HEK293 (cell line): ENCODE results near the gene USP33.

Experiments used
- CTCF ChIA-PET: fragments of 350-600 bp; formaldehyde crosslinking; extraction: SDS; loops from one replicate; lab custom pipeline; 2021; ENCODE audit warnings: antibody characterized with exemption; lab: Yijun Ruan, JAX
- POLR2A ChIA-PET: fragments of 300-600 bp; formaldehyde crosslinking; extraction: SDS; loops from one replicate; lab custom pipeline; 2020; ENCODE audit warnings: antibody characterized with exemption, inconsistent platforms; lab: Yijun Ruan, JAX
- H3K27ac ChIP-seq: fragments of 200-500 bp; sonication (Bioruptor generic); 2 replicates; pipeline ENCODE4 v1.5.1; 2014; ENCODE audit warnings: low read depth, low read length, control low read depth, inconsistent platforms; ENCODE audit errors: extremely low read depth
- H3K36me3 ChIP-seq, 2 experiments: fragments of 200-500 bp in 1 of 2; sonication (Bioruptor generic) in 1 of 2; 1 replicate in 1 of 2; 2 replicates in 1 of 2; pipeline ENCODE4 v1.5.1; 2014 to 2017; ENCODE audit warnings: inconsistent platforms in 2 of 2, low read length in 2 of 2; ENCODE audit not compliant: control insufficient read depth in 2 of 2, insufficient read depth in 1 of 2
- H3K4me1 ChIP-seq: fragments of 200-500 bp; sonication (Bioruptor generic); 2 replicates; pipeline ENCODE4 v1.5.1; 2014; ENCODE audit warnings: mild to moderate bottlenecking, low read length, inconsistent platforms; ENCODE audit not compliant: control insufficient read depth, insufficient read depth
- H3K4me3 ChIP-seq: 2 replicates; pipeline ENCODE4 v1.5.1; 2011; ENCODE audit warnings: low read depth, mild to moderate bottlenecking, control low read depth, low read length, moderate library complexity
- H3K9me3 ChIP-seq: fragments of 200-500 bp; sonication (Bioruptor generic); 2 replicates; pipeline ENCODE4 v1.5.1; 2014; ENCODE audit warnings: low read depth, low read length, inconsistent platforms; ENCODE audit not compliant: control insufficient read depth, insufficient read depth
- BCL11A ChIP-seq: fragments of 450-650 bp; formaldehyde crosslinking; IDR thresholded peaks from 2 replicates; pipeline ENCODE4 v1.5.1; 2016; ENCODE audit warnings: low read depth, missing biosample characterization, missing genetic modification characterization
- HOXD13 ChIP-seq: sonication (generic); formaldehyde crosslinking; IDR thresholded peaks from 2 replicates; pipeline ENCODE4 v1.8.0; 2022; ENCODE audit warnings: missing genetic modification reagents, borderline replicate concordance
- KLF8 ChIP-seq: fragments of 450-650 bp; formaldehyde crosslinking; IDR thresholded peaks from 2 replicates; pipeline ENCODE4 v1.5.1; 2016; ENCODE audit warnings: missing biosample characterization, missing genetic modification characterization
- PATZ1 ChIP-seq: fragments of 450-650 bp; formaldehyde crosslinking; IDR thresholded peaks from 2 replicates; pipeline ENCODE4 v1.5.1; 2016; ENCODE audit warnings: missing biosample characterization, missing genetic modification characterization
- YY1 ChIP-seq: fragments of 450-650 bp; formaldehyde crosslinking; IDR thresholded peaks from 2 replicates; pipeline ENCODE4 v1.5.1; 2018; ENCODE audit warnings: missing biosample characterization, missing genetic modification characterization
- ZBTB8A ChIP-seq: fragments of 450-650 bp; formaldehyde crosslinking; IDR thresholded peaks from 2 replicates; pipeline ENCODE4 v1.5.1; 2016; ENCODE audit warnings: missing biosample characterization, missing genetic modification characterization
- ZFP69B ChIP-seq: fragments of 450-650 bp; formaldehyde crosslinking; IDR thresholded peaks from 2 replicates; pipeline ENCODE4 v1.5.1; 2016; ENCODE audit warnings: missing biosample characterization, missing genetic modification characterization
- ZNF155 ChIP-seq: fragments of 450-650 bp; formaldehyde crosslinking; IDR thresholded peaks from 2 replicates; pipeline ENCODE4 v1.5.1; 2016; ENCODE audit warnings: missing biosample characterization, missing genetic modification characterization
- ZNF157 ChIP-seq: fragments of 450-650 bp; formaldehyde crosslinking; IDR thresholded peaks from 2 replicates; pipeline ENCODE4 v1.5.1; 2016; ENCODE audit warnings: missing biosample characterization, missing genetic modification characterization
- ZNF19 ChIP-seq: fragments of 450-650 bp; formaldehyde crosslinking; IDR thresholded peaks from 2 replicates; pipeline ENCODE4; 2016; ENCODE audit warnings: missing biosample characterization, missing genetic modification characterization, low read depth
- ZNF2 ChIP-seq: fragments of 450-650 bp; formaldehyde crosslinking; IDR thresholded peaks from 2 replicates; pipeline ENCODE4 v1.5.1; 2016; ENCODE audit warnings: missing biosample characterization, missing genetic modification characterization
- ZNF214 ChIP-seq: fragments of 450-650 bp; formaldehyde crosslinking; IDR thresholded peaks from 2 replicates; pipeline ENCODE4 v1.5.1; 2017; ENCODE audit warnings: missing biosample characterization, mild to moderate bottlenecking, missing genetic modification characterization, borderline replicate concordance
- ZNF23 ChIP-seq: fragments of 450-650 bp; formaldehyde crosslinking; IDR thresholded peaks from 2 replicates; pipeline ENCODE4 v1.5.1; 2016; ENCODE audit warnings: missing biosample characterization, missing genetic modification characterization, borderline replicate concordance
- ZNF48 ChIP-seq: fragments of 450-650 bp; formaldehyde crosslinking; IDR thresholded peaks from 2 replicates; pipeline ENCODE4 v1.5.1; 2016; ENCODE audit warnings: missing biosample characterization, missing genetic modification characterization
- ZNF549 ChIP-seq: fragments of 450-650 bp; IDR thresholded peaks from 2 replicates; pipeline ENCODE4 v1.5.1; 2018; ENCODE audit warnings: missing biosample characterization, missing genetic modification characterization, mild to moderate bottlenecking, inconsistent platforms, moderate library complexity
- ZNF555 ChIP-seq: fragments of 450-650 bp; formaldehyde crosslinking; conservative IDR thresholded peaks from 2 replicates; pipeline ENCODE4 v1.5.1; 2017; ENCODE audit warnings: missing biosample characterization, mild to moderate bottlenecking, missing genetic modification characterization, inconsistent platforms
- ZNF571 ChIP-seq: fragments of 450-650 bp; formaldehyde crosslinking; IDR thresholded peaks from 2 replicates; pipeline ENCODE4 v1.5.0; 2017; ENCODE audit warnings: missing biosample characterization, missing genetic modification characterization
- ZNF624 ChIP-seq: fragments of 450-650 bp; formaldehyde crosslinking; IDR thresholded peaks from 2 replicates; pipeline ENCODE4 v1.5.1; 2017; ENCODE audit warnings: missing biosample characterization, missing genetic modification characterization
- ZNF670 ChIP-seq: fragments of 450-650 bp; formaldehyde crosslinking; IDR thresholded peaks from 2 replicates; pipeline ENCODE4 v1.5.1; 2016; ENCODE audit warnings: missing biosample characterization, missing genetic modification characterization, low read depth
- ZNF677 ChIP-seq: fragments of 450-650 bp; IDR thresholded peaks from 2 replicates; pipeline ENCODE4 v1.5.0; 2018; ENCODE audit warnings: missing biosample characterization, mild to moderate bottlenecking, missing genetic modification characterization, moderate library complexity
- ZNF785 ChIP-seq: fragments of 450-650 bp; formaldehyde crosslinking; IDR thresholded peaks from 2 replicates; pipeline ENCODE4 v1.5.1; 2016; ENCODE audit warnings: missing biosample characterization, missing genetic modification characterization
- ZNF791 ChIP-seq: fragments of 450-650 bp; formaldehyde crosslinking; IDR thresholded peaks from 2 replicates; pipeline ENCODE4 v1.5.1; 2016; ENCODE audit warnings: missing biosample characterization, missing genetic modification characterization
- ZSCAN23 ChIP-seq: fragments of 450-650 bp; formaldehyde crosslinking; IDR thresholded peaks from 2 replicates; pipeline ENCODE4 v1.5.1; 2016; ENCODE audit warnings: missing biosample characterization, missing genetic modification characterization
- ZXDB ChIP-seq: fragments of 450-650 bp; formaldehyde crosslinking; IDR thresholded peaks from 2 replicates; pipeline ENCODE4 v1.5.1; 2016; ENCODE audit warnings: missing biosample characterization, missing genetic modification characterization
- TF ChIP-seq, protein P1 (sequence below): fragments of 450-650 bp; formaldehyde crosslinking; IDR thresholded peaks from 2 replicates; pipeline ENCODE4 v1.5.1; 2016; ENCODE audit warnings: missing biosample characterization, missing genetic modification characterization
- TF ChIP-seq, protein P2 (sequence below): fragments of 450-650 bp; formaldehyde crosslinking; IDR thresholded peaks from 2 replicates; pipeline ENCODE4 v1.5.1; 2016; ENCODE audit warnings: missing biosample characterization, missing genetic modification characterization
- TF ChIP-seq, protein P3 (sequence below): fragments of 450-650 bp; formaldehyde crosslinking; IDR thresholded peaks from 2 replicates; pipeline ENCODE4 v1.5.1; 2017; ENCODE audit warnings: missing biosample characterization, missing genetic modification characterization
- TF ChIP-seq, protein P4 (sequence below): fragments of 450-650 bp; formaldehyde crosslinking; IDR thresholded peaks from 2 replicates; pipeline ENCODE4 v1.5.1; 2016; ENCODE audit warnings: missing biosample characterization, missing genetic modification characterization

USP33 gene

DNA sequence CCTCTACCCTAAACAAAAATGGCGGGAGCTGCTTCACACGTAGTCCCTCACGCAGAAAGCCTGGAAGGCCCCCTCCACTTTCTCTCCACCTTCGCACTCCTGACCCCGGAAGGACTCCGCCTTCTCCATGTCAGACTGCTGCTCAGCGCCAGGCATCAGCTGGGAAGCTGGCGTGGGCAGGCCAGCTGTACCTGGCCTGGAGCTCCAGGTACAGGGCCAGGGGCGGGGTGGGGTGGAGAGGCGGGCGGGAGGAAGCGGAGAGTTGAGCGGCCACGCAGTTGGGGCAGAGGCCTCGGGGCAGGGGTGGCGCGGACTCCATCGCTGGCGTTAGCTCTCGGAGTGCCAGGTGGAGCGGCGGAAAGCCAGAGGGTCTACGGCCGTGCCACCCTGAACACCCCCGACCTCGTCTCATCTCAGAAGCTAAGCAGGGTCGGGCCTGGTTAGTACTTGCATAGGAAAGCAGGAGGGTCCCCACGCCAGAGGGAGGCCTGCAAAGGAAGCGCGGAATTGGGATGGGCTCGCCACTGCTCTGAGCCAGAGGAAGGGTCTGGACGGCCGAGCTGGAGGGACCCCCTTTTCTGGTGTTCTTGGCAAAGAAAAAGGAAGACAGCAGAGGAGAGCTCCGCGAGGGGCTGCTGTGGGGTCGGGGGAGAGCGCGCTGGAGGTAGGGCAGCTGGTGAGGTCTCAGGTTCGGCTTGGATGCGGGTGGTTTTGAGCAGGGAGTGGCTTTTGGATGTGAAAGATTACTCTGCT, 20.1 kb upstream of the USP33 start, which contains the start of gene MIGA1:
Gene MIGA1 (plus strand): TSS at position 121 of the 753 bp plus-strand sequence. CDS start 3,604 bp downstream, outside the sequence.
- Histone ChIP-seq H3K4me1 (0 out of 2 replicates have a peak, but pooled peaks cover 7% of the 10 kb centered on the region), H3K27ac (peak within 1 kb of the TSS; percentile 57; the same call in 1 of the 2 replicates)
- CTCF ChIA-PET = interaction anchor here (0.6 to 0.7 kb wide), 3 partner anchors 11 to 335 kb away, joined by 3 read pairs; no protein-coding TSS in a partner anchor
- TF ChIP-seq ZFP69B (no peak), ZNF791 (tag by site-specific recombination) (no peak), ZSCAN23 (tag by site-specific recombination) (no peak), ZNF555 (tag by site-specific recombination) (no peak), ZNF677 (tag by site-specific recombination) (no peak), HOXD13 (no peak), ZBTB8A (tag by site-specific recombination) (0 out of 2 replicates have a peak, but pooled peaks have one; percentile 25), ZNF571 (tag by site-specific recombination) (no peak), ZNF48 (no peak), ZXDB (tag by site-specific recombination) (peak; percentile 89), ZNF2 (tag by site-specific recombination) (no peak; the same call in 1 of the 2 replicates), ZNF670 (tag by site-specific recombination) (no peak), ZNF624 (tag by site-specific recombination) (no peak), PATZ1 (peak; percentile 84), ZNF155 (tag by site-specific recombination) (no peak), KLF8 (tag by site-specific recombination) (peak; percentile 90), YY1 (tag by site-specific recombination) (peak; percentile 95), ZNF214 (tag by site-specific recombination) (no peak), BCL11A (tag by site-specific recombination) (no peak), ZNF19 (tag by site-specific recombination) (no peak), ZNF23 (tag by site-specific recombination) (no peak), ZNF785 (tag by site-specific recombination) (no peak), ZNF157 (tag by site-specific recombination) (no peak), ZNF549 (no peak)
- TF ChIP-seq, protein P1, sequence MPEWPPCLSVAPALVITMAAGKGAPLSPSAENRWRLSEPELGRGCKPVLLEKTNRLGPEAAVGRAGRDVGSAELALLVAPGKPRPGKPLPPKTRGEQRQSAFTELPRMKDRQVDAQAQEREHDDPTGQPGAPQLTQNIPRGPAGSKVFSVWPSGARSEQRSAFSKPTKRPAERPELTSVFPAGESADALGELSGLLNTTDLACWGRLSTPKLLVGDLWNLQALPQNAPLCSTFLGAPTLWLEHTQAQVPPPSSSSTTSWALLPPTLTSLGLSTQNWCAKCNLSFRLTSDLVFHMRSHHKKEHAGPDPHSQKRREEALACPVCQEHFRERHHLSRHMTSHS (tag by site-specific recombination) = no peak
- TF ChIP-seq, protein P2, sequence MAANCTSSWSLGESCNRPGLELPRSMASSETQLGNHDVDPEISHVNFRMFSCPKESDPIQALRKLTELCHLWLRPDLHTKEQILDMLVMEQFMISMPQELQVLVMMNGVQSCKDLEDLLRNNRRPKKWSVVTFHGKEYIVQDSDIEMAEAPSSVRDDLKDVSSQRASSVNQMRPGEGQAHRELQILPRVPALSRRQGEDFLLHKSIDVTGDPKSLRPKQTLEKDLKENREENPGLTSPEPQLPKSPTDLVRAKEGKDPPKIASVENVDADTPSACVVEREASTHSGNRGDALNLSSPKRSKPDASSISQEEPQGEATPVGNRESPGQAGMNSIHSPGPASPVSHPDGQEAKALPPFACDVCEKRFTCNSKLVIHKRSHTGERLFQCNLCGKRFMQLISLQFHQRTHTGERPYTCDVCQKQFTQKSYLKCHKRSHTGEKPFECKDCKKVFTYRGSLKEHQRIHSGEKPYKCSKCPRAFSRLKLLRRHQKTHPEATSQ (tag by site-specific recombination) = no peak
- TF ChIP-seq, protein P3, sequence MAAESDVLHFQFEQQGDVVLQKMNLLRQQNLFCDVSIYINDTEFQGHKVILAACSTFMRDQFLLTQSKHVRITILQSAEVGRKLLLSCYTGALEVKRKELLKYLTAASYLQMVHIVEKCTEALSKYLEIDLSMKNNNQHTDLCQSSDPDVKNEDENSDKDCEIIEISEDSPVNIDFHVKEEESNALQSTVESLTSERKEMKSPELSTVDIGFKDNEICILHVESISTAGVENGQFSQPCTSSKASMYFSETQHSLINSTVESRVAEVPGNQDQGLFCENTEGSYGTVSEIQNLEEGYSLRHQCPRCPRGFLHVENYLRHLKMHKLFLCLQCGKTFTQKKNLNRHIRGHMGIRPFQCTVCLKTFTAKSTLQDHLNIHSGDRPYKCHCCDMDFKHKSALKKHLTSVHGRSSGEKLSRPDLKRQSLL (tag by site-specific recombination) = peak; percentile 88
- TF ChIP-seq, protein P4, sequence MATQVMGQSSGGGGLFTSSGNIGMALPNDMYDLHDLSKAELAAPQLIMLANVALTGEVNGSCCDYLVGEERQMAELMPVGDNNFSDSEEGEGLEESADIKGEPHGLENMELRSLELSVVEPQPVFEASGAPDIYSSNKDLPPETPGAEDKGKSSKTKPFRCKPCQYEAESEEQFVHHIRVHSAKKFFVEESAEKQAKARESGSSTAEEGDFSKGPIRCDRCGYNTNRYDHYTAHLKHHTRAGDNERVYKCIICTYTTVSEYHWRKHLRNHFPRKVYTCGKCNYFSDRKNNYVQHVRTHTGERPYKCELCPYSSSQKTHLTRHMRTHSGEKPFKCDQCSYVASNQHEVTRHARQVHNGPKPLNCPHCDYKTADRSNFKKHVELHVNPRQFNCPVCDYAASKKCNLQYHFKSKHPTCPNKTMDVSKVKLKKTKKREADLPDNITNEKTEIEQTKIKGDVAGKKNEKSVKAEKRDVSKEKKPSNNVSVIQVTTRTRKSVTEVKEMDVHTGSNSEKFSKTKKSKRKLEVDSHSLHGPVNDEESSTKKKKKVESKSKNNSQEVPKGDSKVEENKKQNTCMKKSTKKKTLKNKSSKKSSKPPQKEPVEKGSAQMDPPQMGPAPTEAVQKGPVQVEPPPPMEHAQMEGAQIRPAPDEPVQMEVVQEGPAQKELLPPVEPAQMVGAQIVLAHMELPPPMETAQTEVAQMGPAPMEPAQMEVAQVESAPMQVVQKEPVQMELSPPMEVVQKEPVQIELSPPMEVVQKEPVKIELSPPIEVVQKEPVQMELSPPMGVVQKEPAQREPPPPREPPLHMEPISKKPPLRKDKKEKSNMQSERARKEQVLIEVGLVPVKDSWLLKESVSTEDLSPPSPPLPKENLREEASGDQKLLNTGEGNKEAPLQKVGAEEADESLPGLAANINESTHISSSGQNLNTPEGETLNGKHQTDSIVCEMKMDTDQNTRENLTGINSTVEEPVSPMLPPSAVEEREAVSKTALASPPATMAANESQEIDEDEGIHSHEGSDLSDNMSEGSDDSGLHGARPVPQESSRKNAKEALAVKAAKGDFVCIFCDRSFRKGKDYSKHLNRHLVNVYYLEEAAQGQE (tag by site-specific recombination) = no peak

More for the DNA sequence above, 20.1 kb upstream of the USP33 start, which contains the start of gene MIGA1:
- Histone ChIP-seq H3K36me3 (peaks cover 6 to 13% of the 10 kb centered on the region in 2 experiments; a peak in 2 of 3 replicates), H3K9me3 (no peaks in the 10 kb centered on the region), H3K4me3 (peak within 1 kb of the TSS; percentile 84)
- POLR2A ChIA-PET = interaction anchor here (0.6 to 1.6 kb wide), 19 partner anchors 10 to 1084 kb away, joined by 3 to 13 read pairs (median 4); partner anchors contain the start of genes DNAJB4, FUBP1, NEXN and USP33
